Mononuclear cell (primary cell): ENCODE measurements around the gene SNX14. TPM values are rescaled to one million over a fixed set of nuclear protein-coding genes. Genes with fewer than 3 reads are reported as not detected.
A peak's percentile ranks its signal among the peaks of the same experiment; 100 is the strongest.
"Not testable (repeated sequence)": the region's sequence is repeated elsewhere in the genome, so short reads cannot be mapped to it uniquely, and the experiment has no call there.

Experiments used
- H3K27me3 ChIP-seq: 2 replicates; pipeline ENCODE4 v1.6.0; 2011; ENCODE audit warnings: low read length, control low read depth; ENCODE audit not compliant: insufficient read depth
- H3K4me1 ChIP-seq: 2 replicates; pipeline ENCODE4 v1.5.1; 2011; ENCODE audit warnings: mild to moderate bottlenecking, low read length, control low read depth; ENCODE audit not compliant: insufficient read depth
- H3K4me3 ChIP-seq: 2 replicates; pipeline ENCODE4 v1.5.1; 2011; ENCODE audit warnings: mild to moderate bottlenecking, low read length, moderate library complexity
- H3K9me3 ChIP-seq: 2 replicates; pipeline ENCODE4 v1.5.1; 2011; ENCODE audit warnings: low read depth, mild to moderate bottlenecking, control low read depth, low read length
- total RNA-seq: library from RNA; depleted of rRNA; stranded (reverse); fragments of >200 nt; gene quantifications from one replicate; pipeline ENCODE4 v1.2.3, GENCODE V29; 2012

Gene SNX14, protein sequence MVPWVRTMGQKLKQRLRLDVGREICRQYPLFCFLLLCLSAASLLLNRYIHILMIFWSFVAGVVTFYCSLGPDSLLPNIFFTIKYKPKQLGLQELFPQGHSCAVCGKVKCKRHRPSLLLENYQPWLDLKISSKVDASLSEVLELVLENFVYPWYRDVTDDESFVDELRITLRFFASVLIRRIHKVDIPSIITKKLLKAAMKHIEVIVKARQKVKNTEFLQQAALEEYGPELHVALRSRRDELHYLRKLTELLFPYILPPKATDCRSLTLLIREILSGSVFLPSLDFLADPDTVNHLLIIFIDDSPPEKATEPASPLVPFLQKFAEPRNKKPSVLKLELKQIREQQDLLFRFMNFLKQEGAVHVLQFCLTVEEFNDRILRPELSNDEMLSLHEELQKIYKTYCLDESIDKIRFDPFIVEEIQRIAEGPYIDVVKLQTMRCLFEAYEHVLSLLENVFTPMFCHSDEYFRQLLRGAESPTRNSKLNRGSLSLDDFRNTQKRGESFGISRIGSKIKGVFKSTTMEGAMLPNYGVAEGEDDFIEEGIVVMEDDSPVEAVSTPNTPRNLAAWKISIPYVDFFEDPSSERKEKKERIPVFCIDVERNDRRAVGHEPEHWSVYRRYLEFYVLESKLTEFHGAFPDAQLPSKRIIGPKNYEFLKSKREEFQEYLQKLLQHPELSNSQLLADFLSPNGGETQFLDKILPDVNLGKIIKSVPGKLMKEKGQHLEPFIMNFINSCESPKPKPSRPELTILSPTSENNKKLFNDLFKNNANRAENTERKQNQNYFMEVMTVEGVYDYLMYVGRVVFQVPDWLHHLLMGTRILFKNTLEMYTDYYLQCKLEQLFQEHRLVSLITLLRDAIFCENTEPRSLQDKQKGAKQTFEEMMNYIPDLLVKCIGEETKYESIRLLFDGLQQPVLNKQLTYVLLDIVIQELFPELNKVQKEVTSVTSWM
- 59.7 TPM for total RNA-seq

DNA sequence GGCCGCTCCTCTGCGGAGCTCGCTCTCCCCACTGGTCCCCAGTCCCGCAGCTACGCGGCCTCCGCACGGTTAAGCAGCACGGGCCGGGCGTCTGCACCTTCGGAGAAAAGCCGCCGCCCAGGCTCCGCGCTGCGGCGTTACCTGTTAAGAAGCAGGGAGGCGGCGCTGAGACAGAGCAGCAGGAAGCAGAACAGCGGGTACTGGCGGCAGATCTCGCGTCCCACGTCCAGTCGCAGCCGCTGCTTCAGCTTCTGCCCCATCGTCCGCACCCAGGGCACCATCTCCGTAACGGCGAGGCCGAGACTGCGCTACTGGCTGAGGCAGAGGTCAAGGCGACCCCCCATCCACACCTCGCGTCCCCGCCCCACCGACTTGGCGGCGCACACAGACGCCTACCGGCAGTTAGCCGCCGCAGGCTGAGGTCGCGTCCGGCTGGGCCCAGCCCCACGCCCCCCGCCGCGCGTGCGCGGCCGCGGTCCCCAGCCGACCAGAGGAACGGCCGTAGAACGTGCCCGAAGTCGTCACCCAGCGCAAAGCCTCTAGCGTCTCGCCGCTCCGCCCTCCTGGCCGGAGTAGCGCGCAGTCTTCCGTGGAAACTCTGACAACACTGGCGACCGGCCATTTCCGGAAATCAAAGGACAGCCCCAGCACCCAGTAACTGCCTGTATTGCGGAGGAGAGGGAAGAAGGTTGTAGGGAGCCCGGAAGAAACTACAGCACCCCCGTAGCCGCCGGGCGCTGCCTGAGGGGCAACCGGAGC, at the start of gene SNX14:
Gene SNX14 (minus strand): TSS at position 421 of the 759 bp plus-strand sequence. CDS start 140 bp downstream, at position 281.
- no peaks in the 10 kb centered on the region for H3K9me3 ChIP-seq

DNA sequence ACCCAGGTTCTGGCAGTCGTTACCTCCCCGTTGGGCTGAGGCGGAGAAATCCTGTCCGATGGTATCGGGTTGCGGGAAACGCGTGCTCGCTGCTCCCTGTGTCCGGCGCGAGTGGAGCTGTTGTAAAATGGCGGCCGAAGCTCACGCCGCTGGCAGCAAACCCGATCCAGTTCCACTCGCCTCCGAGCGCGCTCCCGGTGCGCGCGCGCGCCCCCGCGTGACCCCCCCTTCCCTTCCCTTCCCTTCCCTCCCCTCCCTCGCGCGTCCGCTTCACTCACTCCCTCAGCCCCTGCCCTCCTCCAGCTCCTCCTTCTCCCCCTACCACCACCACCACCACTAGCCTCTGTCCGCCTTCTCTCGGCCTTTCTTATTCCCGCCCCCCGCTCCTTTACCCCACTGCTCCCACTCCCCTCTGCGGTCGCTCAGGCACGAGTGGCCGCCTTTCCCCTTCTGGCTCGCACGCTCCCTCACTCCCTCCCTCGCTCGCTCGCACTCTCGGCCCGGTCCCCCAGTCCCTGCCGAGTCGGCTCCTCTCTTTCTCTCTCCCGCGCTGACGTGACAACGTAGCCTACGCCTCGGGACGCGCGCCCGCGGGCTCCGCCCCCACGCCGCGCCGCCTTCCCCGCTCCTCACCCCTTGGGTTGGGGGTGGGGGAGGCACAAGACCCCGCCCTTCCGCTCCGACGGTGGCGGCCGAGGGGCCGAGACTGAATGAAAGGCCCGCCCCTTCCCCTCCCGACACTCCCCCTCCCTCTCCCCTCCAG, 49.3 kb upstream of the SNX14 start, which contains the start of gene SYNCRIP:
Gene SYNCRIP (minus strand): TSS at position 113 of the 763 bp plus-strand sequence. CDS start 1,447 bp downstream, outside the sequence.
- Histone ChIP-seq H3K9me3 (no peaks in the 10 kb centered on the region), H3K4me3 (peak within 1 kb of the TSS; percentile 100), H3K27me3 (no peaks in the 10 kb centered on the region), H3K4me1 (peaks cover 44% of the 10 kb centered on the region)

More for the DNA sequence above, at the start of gene SNX14:
- Histone ChIP-seq H3K27me3 (no peaks in the 10 kb centered on the region), H3K4me1 (peaks cover 19% of the 10 kb centered on the region), H3K4me3 (peak within 1 kb of the TSS; percentile 73)

DNA sequence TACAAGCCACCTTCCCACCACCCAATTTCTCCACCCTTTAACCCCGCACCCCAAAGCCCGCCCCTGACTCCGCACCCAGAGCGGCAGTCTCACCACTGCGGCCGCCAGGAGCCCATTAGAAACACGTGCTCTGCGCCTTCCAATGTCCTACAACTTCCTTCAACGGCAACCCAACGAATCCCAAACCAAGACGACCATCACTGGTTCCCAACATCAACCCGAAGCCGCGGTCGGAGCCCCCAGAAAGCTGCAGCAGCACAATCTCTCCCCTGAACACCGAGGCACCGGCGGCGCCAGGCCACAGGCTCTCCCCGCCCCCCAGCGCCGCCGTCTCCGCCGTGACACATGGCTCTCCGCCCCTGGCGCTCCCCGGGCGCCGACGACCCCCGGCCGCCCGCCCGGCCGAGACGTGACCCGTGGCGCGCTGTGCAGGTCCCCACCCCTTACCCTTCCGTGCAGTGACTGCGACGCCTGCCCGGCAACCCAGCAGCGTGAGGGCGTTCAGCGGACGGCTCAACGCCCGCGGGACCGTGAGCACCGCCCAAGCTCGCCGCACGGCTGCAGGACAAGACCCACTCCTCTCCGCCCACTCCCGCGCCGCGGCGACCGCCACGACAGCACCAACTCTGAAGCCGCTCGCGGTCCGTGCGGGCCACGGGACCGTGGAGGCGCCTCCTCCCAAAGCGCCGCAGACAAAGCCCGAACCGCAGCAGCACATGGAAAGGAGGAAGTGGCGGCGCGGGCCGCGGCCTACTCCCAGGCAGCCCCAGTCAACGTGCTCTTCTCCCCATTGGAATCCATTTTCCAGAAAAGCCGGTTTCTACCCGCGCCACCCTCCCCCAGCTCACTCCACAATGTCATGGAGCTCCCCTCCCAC, 48.5 kb upstream of the SNX14 start:
- Histone ChIP-seq H3K4me3 (peak overlapping the region; percentile 100), H3K27me3 (no peaks in the 10 kb centered on the region), H3K9me3 (no peaks in the 10 kb centered on the region), H3K4me1 (peaks cover 44% of the 10 kb centered on the region)

DNA sequence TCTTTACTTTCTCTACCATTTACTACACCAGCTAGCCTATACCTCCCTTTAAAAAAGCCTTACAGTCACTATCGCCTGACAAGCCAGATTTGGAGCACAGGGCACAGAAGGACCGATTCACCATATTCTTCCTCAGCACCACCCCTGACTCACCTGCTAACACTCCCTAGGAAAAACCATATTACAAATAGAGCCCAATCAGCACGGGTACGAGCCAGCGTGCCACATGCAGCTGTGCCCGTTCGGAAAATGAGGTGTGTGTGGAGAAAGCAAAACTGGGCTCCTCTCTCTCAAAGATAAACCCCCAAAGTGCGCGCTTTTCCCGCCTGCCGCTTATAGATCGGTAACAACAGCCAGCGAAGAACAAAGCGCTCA, 47.9 kb upstream of the SNX14 start:
- H3K27me3 ChIP-seq: no peaks in the 10 kb centered on the region
- H3K4me1 ChIP-seq: peaks cover 44% of the 10 kb centered on the region
- H3K9me3 ChIP-seq: no peaks in the 10 kb centered on the region
- H3K4me3 ChIP-seq: peak overlapping the region; percentile 100

DNA sequence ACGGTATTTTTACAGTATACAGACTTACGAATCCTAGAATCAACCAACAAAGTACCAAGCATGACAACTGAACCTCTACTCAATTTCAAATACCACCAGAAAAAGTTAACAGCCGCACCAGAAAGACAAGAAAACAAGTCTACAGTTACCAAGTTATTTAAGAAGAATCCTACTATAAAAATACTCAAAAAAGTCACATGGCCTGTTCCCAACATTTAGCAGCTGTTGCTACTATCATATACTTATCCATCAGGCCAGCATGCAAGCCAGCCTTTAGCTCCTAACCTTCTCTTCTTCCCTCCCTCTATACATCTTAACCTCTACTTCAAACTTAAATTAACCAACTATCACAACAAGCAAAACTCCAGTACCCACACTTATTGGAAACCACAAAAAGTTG, 47.2 kb upstream of the SNX14 start:
- no peaks in the 10 kb centered on the region for H3K27me3 ChIP-seq
- peak overlapping the region; percentile 100 for H3K4me3 ChIP-seq
- peaks cover 44% of the 10 kb centered on the region for H3K4me1 ChIP-seq

DNA sequence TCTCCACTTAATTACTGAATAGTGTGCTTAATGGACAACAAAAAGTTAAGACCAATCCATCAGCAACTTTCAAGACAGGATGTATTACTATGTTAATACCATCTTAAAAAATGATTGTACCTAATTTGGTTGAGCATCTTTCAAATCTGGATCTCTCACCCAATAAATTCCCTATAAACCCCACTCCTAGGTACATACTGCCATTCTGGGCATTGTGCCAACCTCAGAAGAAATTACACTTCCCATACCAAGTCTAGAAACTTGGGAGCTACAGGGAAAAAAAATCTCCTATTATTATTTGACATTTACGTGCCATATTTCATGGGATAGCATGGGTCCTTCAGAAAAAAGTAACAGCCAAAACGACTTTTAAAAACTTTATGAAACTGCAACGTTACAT, 43.9 kb upstream of the SNX14 start:
- no peaks in the 10 kb centered on the region for H3K9me3 ChIP-seq
- peaks cover 26% of the 10 kb centered on the region for H3K4me1 ChIP-seq
- H3K27me3 ChIP-seq: no peaks in the 10 kb centered on the region
- no peak overlapping the region for H3K4me3 ChIP-seq

More for the DNA sequence above, 47.2 kb upstream of the SNX14 start:
- H3K9me3 ChIP-seq: no peaks in the 10 kb centered on the region

DNA sequence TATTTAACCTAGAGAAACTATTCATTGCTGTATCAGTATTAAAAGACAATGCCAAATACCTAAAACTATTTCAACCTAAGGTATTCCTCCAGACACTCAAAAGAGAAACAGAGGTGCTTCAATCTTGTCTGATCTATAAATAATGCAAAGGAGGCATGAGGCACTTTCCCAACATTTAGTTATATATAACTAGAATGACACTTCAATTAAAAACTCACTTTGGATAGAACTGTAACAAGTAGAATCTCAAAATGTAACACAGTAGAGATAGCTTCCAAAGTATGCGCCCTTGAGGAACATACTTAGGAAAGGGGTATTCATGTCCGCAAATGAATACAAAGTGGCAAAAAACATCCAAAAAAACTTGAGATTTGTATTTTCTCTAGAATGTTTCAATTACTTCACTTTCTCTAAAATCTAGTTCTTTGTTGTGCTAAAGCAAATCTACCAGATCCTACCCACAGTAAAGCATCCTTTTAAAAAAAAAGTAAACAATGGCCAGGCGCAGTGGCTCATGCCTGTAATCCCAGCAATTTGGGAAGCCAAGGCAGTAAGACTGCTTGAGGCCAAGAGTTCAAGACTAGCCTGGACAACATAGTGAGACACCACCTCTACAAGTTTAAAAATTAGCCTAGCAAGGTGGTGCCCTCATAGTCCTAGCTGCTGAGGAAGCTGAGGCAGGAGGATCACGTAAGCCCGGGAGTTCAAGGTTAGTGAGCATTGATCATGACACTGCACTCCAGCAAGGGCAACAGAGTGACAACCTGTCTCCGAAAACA, 38.7 kb upstream of the SNX14 start:
- Histone ChIP-seq H3K4me1 (no peaks in the 10 kb centered on the region), H3K9me3 (no peaks in the 10 kb centered on the region), H3K4me3 (no peak overlapping the region), H3K27me3 (no peaks in the 10 kb centered on the region)

DNA sequence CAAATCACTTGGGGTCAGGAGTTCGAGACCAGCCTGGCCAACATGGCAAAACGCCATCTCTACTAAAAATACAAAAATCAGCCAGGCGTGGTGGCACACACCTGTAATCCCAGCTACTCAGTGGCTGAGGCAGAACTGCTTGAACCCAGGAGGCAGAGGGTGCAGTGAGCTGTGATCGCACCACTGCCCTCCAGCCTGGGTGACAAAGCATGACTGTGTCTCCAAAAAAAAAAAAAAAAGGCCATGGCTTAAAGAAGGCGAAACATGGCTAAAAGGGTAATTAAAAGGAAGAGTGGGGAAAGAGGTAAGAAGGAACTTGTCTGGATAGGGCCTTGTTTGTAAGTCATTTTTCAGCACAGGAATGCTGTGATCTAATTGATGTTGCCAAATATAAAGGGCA, 37.5 kb upstream of the SNX14 start:
- not testable (repeated sequence) for H3K4me3 ChIP-seq, H3K4me1 ChIP-seq, H3K27me3 ChIP-seq, H3K9me3 ChIP-seq

DNA sequence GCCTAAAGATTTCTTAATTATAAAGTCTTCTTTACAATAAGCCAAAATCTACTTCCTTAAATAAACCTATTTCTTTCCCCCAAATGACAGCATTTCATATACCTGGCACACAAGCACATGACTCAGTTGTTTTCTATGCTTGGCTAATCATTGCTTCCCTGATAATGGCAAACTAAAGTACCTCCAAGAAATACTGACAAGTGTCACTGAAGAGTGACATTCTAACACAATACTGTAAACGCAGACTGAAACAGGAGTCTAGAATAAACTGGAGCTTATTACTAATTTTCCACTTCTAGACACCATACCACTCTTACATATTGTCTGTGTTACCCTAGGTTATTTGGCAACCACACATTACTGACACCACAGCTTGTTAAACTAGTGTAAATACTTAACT, 34.7 kb upstream of the SNX14 start:
- Histone ChIP-seq H3K4me1 (no peaks in the 10 kb centered on the region), H3K9me3 (no peaks in the 10 kb centered on the region), H3K4me3 (no peak overlapping the region), H3K27me3 (no peaks in the 10 kb centered on the region)

DNA sequence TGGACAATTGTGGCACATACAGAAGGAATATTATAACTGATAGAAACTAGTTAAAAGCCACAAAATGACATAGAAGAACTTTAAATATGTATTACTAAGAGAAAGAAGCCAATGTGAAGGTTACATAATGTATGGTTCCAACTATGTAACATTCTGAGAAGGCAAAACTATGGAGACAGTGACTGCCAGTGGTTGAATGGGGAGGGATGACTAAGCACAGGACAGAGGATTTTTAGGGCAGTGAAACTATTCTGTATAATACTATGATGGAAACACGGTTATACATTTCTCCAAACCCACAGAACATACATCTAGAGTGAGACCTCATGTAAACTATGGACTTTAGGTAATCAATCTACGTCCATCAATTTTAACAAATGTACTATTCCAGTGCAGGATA, 26.6 kb upstream of the SNX14 start:
- Histone ChIP-seq H3K4me1 (no peaks in the 10 kb centered on the region), H3K9me3 (no peaks in the 10 kb centered on the region), H3K27me3 (no peaks in the 10 kb centered on the region), H3K4me3 (no peak overlapping the region)

DNA sequence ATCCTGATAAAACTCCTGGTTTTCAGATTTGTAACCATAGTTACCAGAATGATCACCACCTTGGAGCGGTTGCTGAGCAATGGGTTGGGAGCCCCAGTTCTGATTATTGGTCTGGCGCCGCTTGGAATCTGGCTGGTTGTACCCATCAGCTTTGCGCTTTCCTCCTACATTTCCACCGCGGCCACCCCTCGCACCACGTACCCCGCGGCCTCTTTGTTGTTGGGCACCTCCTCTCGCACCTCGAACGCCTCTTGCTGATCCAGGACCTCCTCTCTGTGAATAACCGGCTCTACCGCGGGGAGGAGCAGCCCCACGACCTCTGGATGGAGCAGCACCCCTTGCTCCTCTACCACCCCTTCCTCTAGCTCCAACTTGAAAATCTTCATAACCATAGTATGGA, 21.1 kb upstream of the SNX14 start:
- Histone ChIP-seq H3K4me1 (no peaks in the 10 kb centered on the region), H3K9me3 (no peaks in the 10 kb centered on the region), H3K4me3 (no peak overlapping the region), H3K27me3 (no peaks in the 10 kb centered on the region)

DNA sequence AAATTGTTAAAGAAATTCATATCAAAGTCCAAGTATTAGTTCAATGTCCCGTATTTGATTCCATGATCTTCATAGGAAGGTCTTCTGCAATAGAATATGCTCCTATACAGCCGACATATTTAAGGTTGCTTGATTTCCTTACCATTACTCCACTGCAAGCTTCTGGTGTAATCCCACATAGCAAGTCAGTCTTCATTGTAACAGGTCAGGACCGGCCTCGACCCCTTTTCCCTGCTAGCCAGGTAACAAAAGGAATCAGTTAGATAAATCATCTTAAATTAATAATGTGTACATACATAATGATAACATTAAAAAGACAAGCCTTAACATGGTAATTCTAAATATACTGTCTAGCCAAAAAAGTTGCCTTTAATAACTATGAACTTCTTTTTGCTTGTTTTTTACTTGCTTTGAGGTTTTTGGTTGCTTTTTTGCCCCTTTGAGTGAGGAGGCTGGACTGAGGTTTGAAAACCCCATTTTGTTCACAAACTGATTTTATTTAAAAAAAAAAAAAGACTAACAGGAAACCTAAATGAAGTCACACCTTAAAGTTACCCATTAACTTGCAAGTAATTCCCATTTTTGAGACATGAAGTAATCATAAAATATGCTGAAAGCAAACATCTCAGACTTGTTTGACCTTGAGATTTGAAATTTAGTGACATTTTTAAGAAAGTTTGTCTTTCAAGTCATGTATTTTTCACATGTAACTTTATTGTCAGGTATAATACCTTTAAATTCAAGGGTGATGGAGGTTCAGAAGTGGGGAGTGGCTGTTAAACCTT, 19.2 kb upstream of the SNX14 start:
- Histone ChIP-seq H3K4me3 (no peak overlapping the region), H3K4me1 (no peaks in the 10 kb centered on the region), H3K27me3 (no peaks in the 10 kb centered on the region), H3K9me3 (no peaks in the 10 kb centered on the region)
